ENCODE measurements around the gene FAM120AOS.

FAM120AOS gene

DNA sequence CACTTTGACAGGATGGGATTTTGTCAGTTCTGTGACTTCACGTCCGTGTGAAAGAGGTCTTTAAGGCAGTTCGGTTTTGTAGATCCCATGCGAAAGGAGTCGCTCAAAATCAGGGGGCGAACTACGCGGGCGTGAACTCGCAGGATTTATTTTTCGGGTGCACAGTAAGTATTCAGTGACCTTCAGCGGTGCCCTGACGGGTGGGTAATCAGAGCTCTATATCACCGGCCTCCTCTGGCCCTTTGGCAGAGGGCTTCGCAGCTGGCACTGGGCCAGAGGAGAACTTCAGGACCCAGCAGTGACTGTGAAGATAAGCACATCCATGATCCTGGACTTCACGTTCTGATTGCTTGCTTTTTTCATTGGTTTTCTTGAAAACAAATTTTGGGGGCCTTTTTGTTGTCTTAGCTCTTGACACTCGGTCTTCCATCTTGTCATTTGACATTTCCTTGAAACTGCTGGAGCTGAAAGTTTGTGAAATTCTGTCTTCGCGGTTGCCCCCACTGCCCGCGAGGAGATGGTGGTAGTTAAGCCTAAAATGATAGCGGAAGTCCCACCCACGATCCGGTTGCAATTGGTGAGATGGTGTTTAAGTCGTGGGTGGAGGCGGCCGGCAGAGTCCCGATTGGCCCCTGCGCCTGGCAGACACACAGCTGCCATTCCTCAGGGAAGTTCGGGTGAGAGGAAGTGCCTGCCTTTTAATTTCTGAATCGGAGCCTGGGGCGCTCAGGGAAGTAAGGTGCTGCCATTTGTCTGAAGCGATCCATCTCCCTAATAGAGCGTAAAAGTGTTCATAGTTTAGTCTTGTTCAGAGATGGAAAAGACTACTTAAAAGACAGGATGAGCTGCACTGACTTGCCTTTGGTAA lies at the start of gene FAM120AOS:
Gene FAM120AOS (minus strand): TSS at position 535 of the 868 bp plus-strand sequence. CDS start 872 bp downstream, outside the sequence.
- DNase-seq (ENCODE audit: low read depth), result peak; percentile 93

DNA sequence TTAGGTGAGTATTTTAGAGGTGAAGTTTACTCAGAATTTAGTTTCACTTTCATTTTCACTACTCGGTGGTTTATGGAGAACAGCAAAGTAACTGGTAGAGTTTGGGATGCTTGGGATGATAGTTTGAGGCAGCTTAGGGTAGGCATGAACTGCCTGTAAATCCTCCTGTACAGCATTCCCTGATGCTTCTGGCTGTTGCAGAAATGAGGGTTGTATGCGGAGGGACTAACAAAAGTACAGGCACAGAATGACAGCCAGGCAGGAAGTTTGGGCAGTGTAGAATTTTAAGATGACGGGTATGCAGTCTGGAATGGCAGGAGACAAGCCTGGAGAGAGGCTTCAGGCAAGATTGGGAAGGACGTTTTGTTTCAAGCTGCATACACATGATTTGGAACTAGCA lies 48.0 kb upstream of the FAM120AOS start:
- DNase-seq (ENCODE audit: low read depth), result peak; percentile 22

DNA sequence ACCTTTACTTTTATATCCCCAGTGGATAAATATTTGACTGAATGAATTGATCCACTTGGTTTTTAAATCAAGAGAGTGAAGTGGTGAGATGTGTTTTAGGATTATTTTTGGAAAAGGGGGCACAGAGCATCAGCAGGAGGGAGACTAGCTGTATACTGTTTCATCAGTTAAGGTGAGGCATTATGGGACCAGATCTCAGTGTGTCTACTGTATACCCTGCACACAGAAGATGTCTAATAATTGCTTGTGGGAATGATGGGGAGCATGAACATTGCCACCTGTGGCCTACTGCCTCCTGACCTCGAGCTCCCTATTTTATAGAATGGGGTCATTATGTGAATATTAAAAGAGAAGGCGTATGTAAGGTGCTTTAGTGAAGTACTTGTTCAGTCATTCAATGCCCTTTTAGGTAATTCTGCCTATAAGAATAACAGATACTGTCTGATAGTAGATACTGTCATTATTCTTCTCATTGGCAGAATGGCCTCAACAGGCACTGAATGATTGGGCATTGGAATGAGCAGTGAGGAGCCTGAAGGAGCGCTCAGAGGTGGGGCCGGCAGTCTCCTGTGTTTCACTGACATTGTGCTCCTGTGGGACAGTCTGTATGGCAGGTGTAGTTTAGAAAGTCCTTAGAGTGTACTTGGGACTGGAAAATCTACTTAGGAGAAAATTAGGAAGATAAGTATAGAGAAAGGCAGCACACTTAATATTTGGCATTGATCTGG lies 47.4 kb upstream of the FAM120AOS start:
- no peak for DNase-seq (ENCODE audit: low read depth)

DNA sequence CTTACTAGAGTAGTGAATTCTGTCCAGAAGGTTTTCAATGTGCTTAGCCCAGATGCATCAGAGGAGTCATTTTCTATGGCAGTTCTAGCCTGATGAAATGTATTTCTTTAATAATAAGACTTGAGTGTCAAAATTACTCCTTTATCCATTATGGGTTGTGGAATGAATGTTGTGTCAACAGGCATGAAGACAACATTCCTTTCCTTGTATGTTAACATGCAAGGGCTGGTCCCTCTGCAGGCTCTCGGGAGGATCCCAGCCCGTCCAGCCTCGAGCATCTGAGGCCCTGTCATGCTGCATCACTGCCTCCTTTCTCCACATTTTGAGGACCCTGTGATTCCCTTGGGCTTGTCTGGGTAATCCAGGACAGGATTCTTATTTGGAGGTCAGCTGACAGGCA lies 42.9 kb upstream of the FAM120AOS start:
- DNase-seq (ENCODE audit: low read depth), result no peak

DNA sequence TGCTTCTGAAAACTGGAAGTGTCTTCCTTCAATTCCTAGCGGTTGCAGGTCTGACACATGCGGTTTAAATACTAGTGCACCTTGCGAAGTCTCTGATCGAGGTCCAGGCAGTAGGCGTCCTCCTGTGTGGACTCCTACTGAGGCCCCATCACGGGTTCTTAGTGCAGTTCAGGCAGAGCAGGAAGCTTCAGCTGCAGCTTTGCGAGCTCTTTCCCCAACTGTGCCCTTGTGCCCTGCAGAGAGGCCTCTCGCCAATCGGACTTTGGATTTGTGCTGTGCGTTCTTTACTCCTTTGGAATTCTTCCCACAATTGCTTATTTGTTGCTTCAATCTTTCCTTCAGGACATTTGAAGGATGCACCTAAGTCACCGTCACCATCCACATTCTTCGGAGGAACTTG lies 40.6 kb upstream of the FAM120AOS start:
- DNase-seq (ENCODE audit: low read depth), result no peak

DNA sequence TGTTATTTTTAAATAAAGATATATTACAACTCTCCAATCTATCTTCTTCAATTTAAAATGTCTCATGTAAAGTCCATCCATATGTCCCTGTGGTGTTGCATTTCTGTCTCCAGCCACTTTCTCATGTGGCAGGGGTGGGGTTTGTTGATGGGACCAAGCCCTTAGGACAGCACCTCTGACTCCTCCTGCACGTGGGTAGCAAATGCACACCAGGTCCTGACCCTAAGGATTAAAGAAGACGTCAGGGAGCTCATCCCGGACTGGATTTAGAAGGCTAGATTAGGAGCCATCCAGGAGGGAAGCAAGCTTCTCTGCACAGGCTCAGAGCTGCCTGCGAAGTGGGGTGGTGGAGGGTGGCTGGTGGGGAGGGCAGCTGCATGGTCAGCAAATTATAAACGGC lies 38.9 kb upstream of the FAM120AOS start:
- no peak for DNase-seq (ENCODE audit: low read depth)

DNA sequence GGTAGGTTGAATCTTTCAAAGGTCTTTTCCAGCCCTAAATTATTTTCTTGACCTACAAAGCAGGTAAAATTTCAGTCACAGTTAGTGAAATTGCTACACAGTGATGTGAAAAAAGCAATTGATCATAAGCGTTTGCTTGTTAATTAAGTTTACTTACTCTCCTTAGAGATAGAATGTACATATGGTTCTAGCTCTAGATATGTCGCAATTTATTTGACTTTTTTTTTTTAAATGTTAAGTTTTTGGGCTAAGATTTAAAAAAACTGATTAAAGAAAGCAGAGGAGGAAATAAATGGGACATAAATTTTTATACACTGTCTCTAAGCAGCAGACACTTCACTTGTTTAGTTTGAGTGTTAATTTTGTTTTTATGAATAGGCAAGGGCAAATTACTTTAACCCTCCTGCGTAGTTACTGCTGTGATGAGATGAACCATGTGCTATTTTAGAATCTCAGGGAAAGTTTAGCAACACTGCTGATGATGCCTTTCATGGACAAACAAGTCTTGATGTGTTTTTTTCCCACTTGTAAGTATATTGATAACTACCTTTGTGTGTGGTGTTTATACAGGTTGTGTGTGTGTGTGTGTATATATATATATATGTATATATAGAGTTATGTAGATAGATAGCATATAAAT lies 38.3 kb upstream of the FAM120AOS start:
- DNase-seq (ENCODE audit: low read depth), result no peak

DNA sequence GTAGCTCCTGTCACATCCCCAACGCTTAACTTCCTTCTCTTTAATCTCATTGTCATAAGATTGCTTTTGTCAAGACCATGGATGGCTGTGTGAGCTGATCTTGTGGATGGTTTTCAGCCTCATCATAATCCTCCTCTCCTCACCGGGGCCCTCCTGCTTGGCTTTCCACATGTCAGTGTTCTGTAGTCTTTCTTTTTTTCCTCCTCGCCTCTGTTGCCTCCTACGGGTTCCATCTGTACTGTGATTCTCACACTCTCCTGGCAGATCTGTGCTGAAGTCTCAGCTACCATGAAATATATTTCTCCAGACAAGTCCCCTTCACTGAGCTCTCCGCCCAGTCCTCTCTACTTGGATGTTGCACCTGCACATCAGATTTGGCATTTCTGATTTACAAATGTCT lies 34.9 kb upstream of the FAM120AOS start:
- no peak for DNase-seq (ENCODE audit: low read depth)

DNA sequence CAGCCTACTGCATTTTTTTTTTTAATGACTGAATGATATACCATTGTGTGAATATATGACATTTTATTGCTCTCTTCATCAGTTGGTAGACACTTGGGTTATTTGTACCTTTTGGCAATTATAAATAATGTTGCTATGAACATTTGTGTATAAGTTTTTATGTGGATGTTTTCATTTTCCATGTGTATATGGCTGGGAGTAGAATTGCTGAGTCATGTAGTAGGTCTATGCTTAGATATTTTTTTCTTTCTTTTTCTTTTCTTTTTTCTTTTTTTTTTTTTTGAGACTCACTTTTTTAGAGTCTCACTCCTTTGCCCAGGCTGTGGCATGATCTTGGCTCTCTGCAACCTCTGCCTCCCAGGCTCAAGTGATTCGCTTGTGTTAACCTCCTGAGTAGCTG lies 32.9 kb upstream of the FAM120AOS start:
- no peak for DNase-seq (ENCODE audit: low read depth)

DNA sequence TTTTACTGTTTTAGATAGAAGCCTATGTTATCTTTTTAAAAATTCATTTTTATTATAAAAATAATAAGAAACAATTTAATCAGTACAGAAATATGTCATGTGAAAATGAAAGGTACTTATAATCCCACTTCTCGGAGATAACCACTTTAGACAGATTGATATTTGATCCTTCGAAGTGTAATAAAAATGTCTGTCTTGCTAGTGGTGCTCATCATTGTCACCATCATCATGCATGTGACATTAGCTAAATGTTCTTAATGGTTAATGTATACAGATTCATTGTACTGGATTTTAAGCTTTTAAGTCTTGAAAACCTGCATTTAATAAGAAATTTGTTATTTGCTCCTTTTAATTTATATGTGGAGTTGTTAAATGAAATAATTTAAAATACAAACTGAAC lies 30.1 kb upstream of the FAM120AOS start:
- DNase-seq (ENCODE audit: low read depth), result no peak

DNA sequence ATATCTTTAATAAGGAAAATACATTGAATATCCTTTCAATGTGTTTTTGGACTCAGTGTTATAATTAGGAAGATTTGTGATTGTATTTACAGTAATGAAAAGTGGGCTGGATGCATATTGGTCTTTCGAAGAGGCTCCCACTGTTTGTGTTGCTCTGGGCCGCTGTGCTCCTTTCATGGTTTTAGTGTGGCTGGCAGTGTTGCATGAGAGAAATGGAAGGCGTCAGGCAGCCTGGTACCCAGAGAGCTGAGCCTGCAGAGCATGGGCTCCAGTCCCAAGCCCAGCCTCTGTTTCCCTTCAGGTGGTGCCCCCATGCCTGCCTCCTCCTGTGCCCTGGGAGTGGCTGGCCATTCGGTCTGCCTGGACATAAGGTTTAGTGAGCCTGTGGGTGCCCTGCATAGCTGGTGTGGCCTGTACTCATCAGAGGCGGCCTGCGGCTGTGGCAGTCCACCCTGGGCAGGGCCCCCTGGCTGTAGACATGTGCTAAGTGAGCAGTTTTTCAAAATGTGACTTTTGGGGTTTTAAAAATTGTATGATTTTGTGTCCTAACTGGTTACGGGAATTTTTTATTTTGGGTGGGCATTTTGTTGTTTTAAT lies 27.4 kb upstream of the FAM120AOS start:
- DNase-seq (ENCODE audit: low read depth), result no peak

DNA sequence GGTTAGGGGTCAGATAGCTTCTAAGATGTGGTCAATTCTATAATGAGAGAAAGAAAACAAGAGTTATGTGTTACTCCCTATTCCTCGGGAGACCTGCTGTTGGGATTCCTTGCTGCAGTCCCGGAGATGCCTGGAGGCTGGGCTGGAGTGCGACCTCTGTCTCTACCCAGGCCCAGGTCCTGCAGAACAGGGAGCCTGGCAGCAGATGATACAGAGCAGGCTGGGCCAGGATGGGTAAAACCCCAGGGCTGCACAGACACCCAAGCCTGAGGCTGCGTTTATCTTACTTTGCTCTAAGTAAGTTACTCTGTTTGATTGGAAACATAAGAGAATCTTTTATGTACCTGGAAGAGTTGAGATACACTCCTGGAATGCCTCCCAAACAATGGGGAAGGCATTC lies 26.9 kb upstream of the FAM120AOS start:
- DNase-seq (ENCODE audit: low read depth), result no peak

DNA sequence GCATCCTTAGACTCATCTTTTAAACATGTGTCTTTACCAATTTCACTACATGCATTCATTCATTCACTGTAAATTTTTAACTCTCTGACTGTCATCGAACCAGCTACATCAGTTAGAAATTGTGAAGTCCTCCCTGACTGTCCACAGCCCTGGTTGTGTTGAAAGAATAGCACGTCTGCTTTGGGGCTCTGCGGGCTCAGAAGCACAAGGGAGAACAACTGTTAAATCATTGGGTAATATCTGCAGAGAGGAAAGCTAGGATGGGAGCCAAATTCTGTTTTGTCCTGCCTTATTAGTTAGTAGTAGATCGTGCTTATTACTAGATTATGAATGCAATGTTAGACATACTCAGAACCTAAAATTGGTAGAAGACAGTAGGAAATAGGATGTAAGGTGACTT lies 26.3 kb upstream of the FAM120AOS start:
- DNase-seq (ENCODE audit: low read depth), result peak; percentile 23

DNA sequence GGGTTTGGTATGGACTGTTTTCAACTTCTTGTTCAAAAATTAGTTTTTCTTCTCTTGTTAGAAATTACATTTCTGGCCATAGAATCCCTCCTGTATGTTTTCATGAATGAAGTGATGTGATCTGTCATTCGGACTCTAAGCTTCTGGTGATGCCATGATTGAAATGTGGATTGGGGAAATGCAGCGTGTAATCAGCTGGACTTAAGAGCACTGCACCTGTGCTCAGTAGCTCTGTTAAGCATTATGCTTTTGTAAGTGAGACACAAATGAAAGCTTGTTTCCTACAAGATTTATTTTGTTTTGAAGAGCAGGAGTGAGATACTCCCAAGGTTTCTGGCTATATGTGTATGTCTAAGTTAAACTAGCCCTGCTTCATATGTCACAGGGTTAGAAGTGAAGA lies 24.0 kb upstream of the FAM120AOS start:
- no peak for DNase-seq (ENCODE audit: low read depth)

DNA sequence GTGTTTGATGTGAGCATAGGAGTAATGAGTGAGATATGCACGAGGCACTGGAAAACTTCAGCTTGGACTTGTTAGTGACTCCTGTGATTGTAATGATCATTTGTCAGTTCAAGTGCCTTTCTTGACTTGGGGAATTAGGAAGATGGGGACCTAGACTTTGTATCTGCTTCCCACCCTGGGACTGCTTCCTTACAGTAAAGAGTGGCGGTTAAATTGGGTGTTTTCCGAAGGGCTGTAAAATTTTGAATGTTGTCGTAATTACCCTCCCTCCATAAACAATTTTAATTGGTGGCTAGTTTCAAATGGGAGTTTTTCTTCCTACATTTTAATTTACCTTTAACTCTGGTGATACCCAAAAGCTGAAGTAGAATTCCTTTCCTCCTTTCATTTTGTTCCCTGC lies 23.5 kb upstream of the FAM120AOS start:
- DNase-seq (ENCODE audit: low read depth), result no peak

DNA sequence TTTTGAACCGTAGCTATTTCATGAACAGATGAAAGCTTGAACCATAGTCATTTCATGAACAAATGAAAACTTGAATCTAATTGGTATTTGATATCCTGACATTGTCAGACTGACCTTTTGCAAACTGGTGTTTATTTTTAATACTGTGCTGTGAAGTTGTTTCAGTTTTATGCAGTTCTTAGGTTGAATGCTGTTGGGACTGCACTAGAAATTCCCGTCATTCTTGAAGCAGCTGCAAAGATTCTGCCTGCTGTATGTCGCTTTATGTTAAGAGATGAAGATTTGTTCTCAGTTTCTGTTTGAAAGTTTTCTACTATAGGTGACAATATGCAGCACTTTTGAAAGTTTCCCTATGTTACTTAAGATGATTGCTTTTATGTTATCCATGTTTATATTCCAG lies 22.5 kb upstream of the FAM120AOS start:
- no peak for DNase-seq (ENCODE audit: low read depth)

DNA sequence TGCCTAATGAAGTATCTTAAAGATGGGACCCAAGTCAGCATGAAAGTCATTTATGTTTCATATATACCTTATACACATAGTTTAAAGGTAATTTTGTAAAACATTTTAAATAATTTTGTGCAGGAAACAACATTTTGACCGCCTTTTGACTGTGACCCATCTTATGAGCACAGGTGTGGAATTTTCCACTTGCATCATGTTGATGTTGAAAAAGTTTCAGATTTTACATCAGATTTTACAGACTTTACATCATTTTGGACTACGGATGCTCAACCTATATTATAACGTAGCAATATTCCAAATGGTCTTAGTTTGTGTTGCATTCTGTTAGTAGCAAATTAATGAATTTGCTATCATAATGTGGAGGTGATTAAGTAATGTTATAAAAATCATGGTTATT lies 21.7 kb upstream of the FAM120AOS start:
- no peak for DNase-seq (ENCODE audit: low read depth)

DNA sequence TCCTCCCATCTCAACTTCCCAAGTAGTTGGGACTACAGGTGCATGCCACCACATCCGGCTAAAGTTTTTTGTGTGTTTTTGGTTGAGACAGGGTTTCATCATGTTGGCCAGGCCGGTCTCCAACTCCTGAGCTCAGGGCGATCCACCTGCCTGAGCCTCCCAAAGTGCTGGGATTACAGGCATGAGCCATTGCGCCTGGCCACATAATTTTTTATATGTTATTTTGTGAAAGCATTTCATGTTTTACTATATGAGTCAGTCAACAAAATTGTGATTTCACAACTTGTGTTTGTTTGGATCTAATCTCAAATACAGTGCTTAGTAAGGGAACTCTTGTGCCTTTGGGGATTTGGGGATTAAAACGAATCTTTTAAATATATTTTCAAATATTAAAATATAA lies 20.0 kb upstream of the FAM120AOS start:
- DNase-seq (ENCODE audit: low read depth), result no peak

DNA sequence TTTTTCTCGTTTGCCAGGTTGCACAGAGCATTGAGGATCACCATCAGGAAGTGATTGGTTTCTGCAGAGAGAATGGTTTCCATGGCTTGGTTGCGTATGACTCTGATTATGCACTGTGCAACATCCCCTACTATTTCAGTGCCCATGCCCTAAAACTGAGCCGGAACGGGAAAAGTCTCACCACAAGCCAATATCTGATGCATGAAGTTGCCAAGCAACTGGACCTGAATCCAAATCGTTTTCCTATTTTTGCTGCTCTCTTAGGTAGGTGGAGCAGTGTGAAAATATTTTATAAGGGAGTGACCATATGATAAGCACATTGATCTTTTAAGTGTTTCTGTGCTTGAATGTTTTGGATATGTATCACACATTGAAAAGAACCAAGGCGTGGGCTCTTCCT lies 17.7 kb upstream of the FAM120AOS start:
- no peak for DNase-seq (ENCODE audit: low read depth)

DNA sequence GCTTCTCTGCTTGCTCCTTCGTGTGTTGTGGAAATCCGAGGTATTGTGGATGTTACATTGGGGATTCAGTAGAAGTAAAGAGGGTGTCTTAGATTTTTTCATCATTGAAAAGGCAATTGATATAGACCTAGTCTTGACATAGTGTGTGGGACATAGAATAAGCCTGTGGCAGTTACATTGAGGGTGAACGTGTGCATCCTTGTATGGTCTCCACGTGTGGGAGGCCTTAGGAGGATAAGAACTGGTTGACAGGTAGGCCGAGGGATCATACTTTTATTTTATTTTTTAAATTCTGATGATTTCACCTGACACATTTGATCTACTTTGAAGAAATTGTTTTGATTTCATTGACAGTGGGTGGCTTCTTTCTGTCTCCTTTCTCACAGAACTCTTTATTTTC lies 17.0 kb upstream of the FAM120AOS start:
- DNase-seq (ENCODE audit: low read depth), result no peak

DNA sequence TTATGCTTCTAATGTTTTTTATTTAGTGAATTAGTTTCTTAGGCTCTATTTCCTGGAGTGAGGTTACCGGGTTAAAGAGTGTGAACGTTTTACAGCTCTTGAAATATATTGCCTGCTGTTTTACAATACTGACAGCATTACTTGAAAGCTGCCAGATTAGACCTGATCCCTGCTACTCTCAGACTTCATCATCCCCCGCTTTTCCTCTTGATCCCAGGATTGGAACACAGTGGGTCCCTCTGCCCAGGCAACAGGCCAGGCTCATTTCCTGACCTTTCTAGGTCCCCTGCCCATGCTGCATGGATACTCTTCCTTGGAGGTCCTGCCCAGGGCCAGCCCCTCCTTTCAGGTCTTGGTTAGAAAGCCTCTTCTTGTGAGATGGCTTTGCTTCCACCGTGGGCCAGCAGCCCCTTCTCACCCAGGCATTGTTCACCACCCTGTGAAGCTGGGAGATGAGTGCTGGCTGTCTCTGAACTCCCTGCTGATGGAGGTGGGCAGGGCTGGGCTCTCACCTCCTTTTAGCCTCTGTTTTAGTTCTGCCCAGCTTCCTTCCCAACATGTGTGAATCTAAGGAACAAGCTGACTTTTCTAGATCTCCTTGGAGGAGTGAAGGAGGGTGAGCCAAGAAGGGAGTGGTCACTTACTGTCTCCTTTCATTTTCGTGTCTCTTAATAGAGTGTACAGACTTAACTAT lies 15.5 kb upstream of the FAM120AOS start:
- no peak for DNase-seq (ENCODE audit: low read depth)

DNA sequence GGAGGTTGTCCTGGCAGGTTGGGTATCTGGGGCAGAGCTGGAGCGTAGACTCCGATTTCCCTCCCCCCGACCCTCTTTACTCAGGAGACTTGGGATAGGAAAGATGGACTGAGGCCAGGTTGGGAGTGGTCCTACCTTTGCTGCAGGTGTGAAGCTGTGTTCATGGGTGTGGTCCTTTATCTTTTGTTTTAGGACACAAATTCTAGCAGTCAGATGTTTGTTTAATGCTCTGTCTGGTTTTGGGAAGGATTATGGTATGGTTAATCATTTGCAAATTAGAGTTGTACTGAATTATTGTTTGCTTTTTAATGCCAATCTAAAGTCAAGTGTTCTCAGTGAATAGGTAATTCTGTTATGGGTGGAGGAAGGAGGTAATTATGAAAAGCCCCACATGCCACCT lies 14.1 kb upstream of the FAM120AOS start:
- DNase-seq (ENCODE audit: low read depth), result no peak
